ENCODE measurements around the gene SCIMP. TPM values are rescaled to one million over a fixed set of nuclear protein-coding genes. Genes with fewer than 3 reads are reported as not detected.

Gene SCIMP
- total RNA-seq, 4 donors from 2014 or later = 4.1 to 10.4 (median 5.3) TPM

DNA sequence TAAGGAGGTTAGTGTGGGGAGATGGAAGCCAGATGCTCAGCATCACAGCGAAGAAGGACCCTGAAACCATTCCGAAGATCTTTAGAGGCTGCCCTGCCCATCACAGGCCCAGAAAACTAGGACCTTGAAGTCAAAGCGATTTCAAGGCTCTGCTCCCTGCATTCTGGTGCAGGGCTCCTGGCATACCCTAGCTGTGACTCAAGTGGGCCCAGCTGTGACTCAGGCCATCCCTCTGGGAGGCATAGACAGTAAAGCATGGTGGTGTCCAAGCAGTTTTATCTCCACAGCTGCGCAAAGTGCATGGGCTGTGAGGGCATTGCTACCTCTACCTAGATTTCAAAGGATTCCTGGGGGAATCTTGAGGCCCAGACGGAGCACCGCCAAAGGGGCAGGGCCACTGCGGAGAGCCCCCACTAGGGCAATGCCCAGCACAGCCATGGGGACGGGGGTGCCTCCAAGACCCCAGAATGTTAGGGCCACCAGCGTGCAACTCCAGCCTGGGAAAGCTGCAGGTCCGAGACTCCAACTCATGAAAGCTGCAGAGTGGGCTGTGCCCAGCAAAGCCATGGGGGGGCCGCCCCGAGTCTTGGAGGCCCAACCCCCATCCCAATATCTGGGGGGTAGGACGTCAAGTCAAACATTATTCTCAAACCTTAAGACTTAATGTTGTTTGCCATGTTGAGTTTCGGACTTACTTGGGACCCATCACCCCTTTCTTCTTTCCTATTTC, 31.3 kb downstream of the SCIMP start:
- no peak for TF ChIP-seq CTCF (IDR thresholded peaks at IDR 0.05)
- ATAC-seq (ENCODE audit: low FRiP score) (no peak), DNase-seq (ENCODE audit: low spot score) (no peak)

- no peak for DNase-seq (ENCODE audit: low spot score)
- no peak for ATAC-seq (ENCODE audit: low FRiP score)
- TF ChIP-seq CTCF (IDR thresholded peaks at IDR 0.05) = no peak
Observed at GRCh38 chr17:5201011-5201410, 33.6 kb downstream of the SCIMP start.

GRCh38 chr17:5200360-5200759, 34.3 kb downstream of the SCIMP start:
- no peak for DNase-seq (ENCODE audit: low spot score)
- no peak for TF ChIP-seq CTCF (IDR thresholded peaks at IDR 0.05)
- ATAC-seq (ENCODE audit: low FRiP score) = no peak

DNA sequence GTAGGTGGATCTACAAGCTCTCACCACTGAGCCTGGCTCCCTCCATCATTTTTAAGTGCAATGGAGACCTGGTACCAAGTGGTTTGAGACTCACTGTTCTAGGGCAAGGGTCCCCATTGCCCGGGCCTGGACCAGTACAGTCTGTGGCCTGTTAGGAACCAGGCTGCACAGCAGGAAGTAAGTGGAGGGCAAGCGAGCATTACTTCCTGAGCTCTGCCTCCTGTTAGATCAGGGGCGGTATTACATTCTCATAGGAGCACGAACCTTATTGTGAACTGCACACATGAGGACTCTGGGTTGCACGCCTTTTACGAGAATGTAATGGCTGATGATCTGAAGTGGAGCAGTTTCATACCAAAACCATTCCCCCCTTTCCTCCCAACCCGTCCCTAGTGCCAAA, 36.2 kb downstream of the SCIMP start:
- ATAC-seq (ENCODE audit: low FRiP score) (no peak), DNase-seq (ENCODE audit: low spot score) (no peak)
- TF ChIP-seq CTCF (IDR thresholded peaks at IDR 0.05) = no peak

DNA sequence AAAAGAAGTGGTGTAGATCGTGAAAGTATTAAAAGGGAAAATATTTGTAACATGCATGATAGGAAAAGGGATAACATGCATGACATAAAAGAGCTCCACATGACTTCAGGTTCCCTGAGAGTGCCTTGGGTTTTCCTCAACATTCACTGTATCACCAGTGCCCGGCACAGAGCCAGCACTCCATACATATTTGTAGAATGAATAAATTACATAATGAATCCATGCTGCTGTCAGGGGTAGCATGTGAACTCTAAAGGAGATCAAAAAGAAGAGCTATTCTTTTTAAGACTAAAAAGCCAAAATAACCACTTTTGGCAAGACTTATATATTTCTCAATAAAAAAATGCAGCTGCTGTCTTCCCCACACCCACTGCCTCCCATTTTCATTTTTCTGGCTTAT, 40.3 kb downstream of the SCIMP start:
- ATAC-seq (ENCODE audit: low FRiP score) (no peak), DNase-seq (ENCODE audit: low spot score) (no peak)
- TF ChIP-seq CTCF (IDR thresholded peaks at IDR 0.05) = no peak

DNA sequence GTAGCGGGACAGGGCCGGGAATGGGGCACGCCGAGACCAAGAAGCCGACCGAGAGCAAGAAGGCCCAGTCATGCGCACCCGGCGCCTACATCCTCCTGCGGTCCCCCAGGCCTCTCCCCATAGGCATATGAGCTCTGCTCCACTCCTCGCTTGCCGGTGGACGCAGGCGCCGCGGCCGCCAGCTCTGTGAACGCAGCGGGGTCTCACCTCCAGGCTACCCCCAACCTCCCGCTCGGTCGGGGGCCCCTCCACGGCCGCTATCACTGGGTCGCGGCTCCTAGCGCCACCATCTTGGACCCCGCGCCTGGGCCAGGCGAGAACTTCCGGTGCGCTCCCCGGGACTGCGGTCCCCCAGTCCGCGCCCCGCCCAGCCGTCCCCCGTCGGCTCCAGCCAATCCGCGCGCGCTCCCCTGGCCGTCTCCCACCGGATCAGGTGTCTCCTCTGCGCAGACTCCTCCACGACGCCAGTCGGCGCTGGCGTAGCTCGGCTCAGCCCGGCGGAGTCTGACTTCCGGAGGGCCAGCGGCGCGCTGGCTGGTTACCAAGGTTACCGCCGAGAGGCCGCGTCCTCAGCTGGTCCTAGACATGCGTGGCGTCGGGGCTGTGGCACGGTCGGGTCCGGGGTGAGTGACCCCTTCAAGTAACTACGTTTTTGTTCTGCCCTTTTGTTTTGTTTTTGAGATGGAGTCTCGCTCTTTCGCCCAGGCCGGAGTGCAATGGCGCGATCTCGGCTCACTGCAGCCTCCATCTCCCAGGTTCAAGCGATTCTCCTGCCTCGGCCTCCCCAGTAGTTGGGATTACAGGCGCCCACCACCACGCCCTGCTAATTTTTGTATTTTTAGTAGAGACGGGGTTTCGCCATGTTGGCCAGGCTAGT, 42.9 kb downstream of the SCIMP start, which contains the start of gene ZNF594:
Gene ZNF594 (minus strand): TSS at position 328 of the 877 bp plus-strand sequence. CDS start 7,612 bp downstream, outside the sequence.
- no peak for TF ChIP-seq CTCF (IDR thresholded peaks at IDR 0.05)
- ATAC-seq (ENCODE audit: low FRiP score) (peak; percentile 100), DNase-seq (ENCODE audit: low spot score) (peak; percentile 84)

All from omental fat pad (tissue), 4 donors.